ENCODE measurements around the gene ARFGAP2.

Gene ARFGAP2

GRCh38 chr11:47182380-47182779, 5.7 kb upstream of the ARFGAP2 start:
- H3K9ac ChIP-seq (ENCODE audit: low read length) = no peak overlapping the region
- no peaks in the 10 kb centered on the region for H4K20me1 ChIP-seq (ENCODE audit: low read depth, low read length)
- H3K4me3 ChIP-seq (ENCODE audit: insufficient read depth, low read length, poor library complexity, severe bottlenecking) = no peak overlapping the region
- H3F3A ChIP-seq (ENCODE audit: insufficient read depth) = no peaks in the 10 kb centered on the region
- H3K27me3 ChIP-seq (ENCODE audit: low read length) = no peaks in the 10 kb centered on the region
- TF ChIP-seq EZH2phosphoT487 (conservative IDR thresholded peaks at IDR 0.05; ENCODE audit: low read length) (no peak), CTCF (IDR thresholded peaks at IDR 0.05; ENCODE audit: insufficient read depth, low read length, poor library complexity, severe bottlenecking) (no peak)
- H3K27ac ChIP-seq (ENCODE audit: low read depth, low read length) = no peak overlapping the region
- no peaks in the 10 kb centered on the region for H3K9me2 ChIP-seq (replicated peaks; ENCODE audit: insufficient read depth, low read length)
- no peaks in the 10 kb centered on the region for H3K36me3 ChIP-seq (ENCODE audit: low read length)
- H2AFZ ChIP-seq (ENCODE audit: low read depth, low read length, severe bottlenecking) = no peak overlapping the region
- no peaks in the 10 kb centered on the region for H3K79me2 ChIP-seq (ENCODE audit: insufficient read depth, low read length)
- H3K4me2 ChIP-seq (ENCODE audit: low read depth, low read length, poor library complexity, severe bottlenecking) = no peak overlapping the region
- no peaks in the 10 kb centered on the region for H3K9me3 ChIP-seq (ENCODE audit: insufficient read depth, low read length)

GRCh38 chr11:47181271-47181670, 4.6 kb upstream of the ARFGAP2 start:
- Histone ChIP-seq H3F3A (ENCODE audit: insufficient read depth) (no peaks in the 10 kb centered on the region), H3K79me2 (ENCODE audit: insufficient read depth, low read length) (peaks cover 3% of the 10 kb centered on the region), H3K9ac (ENCODE audit: low read length) (no peak overlapping the region), H3K36me3 (ENCODE audit: low read length) (no peaks in the 10 kb centered on the region), H3K4me2 (ENCODE audit: low read depth, low read length, poor library complexity, severe bottlenecking) (no peak overlapping the region), H3K27ac (ENCODE audit: low read depth, low read length) (no peak overlapping the region), H4K20me1 (ENCODE audit: low read depth, low read length) (no peaks in the 10 kb centered on the region), H3K9me2 (replicated peaks; ENCODE audit: insufficient read depth, low read length) (no peaks in the 10 kb centered on the region), H3K9me3 (ENCODE audit: insufficient read depth, low read length) (no peaks in the 10 kb centered on the region), H3K27me3 (ENCODE audit: low read length) (no peaks in the 10 kb centered on the region), H2AFZ (ENCODE audit: low read depth, low read length, severe bottlenecking) (no peak overlapping the region), H3K4me3 (ENCODE audit: insufficient read depth, low read length, poor library complexity, severe bottlenecking) (no peak overlapping the region)
- no peak for TF ChIP-seq EZH2phosphoT487 (conservative IDR thresholded peaks at IDR 0.05; ENCODE audit: low read length)
- TF ChIP-seq CTCF (IDR thresholded peaks at IDR 0.05; ENCODE audit: insufficient read depth, low read length, poor library complexity, severe bottlenecking) = no peak

- 0 out of 2 replicates have a peak, but pooled peaks cover 1% of the 10 kb centered on the region for H3K36me3 ChIP-seq (ENCODE audit: low read length)
- peaks cover 14% of the 10 kb centered on the region for H3K79me2 ChIP-seq (ENCODE audit: insufficient read depth, low read length)
- no peak overlapping the region for H3K9ac ChIP-seq (ENCODE audit: low read length)
- H2AFZ ChIP-seq (ENCODE audit: low read depth, low read length, severe bottlenecking) = no peak overlapping the region
- no peaks in the 10 kb centered on the region for H3K27me3 ChIP-seq (ENCODE audit: low read length)
- H3K27ac ChIP-seq (ENCODE audit: low read depth, low read length) = no peak overlapping the region
- peaks cover 7% of the 10 kb centered on the region; the same call in 1 of the 2 replicates for H4K20me1 ChIP-seq (ENCODE audit: low read depth, low read length)
- H3K9me3 ChIP-seq (ENCODE audit: insufficient read depth, low read length) = no peaks in the 10 kb centered on the region
- H3F3A ChIP-seq (ENCODE audit: insufficient read depth) = no peaks in the 10 kb centered on the region
- H3K9me2 ChIP-seq (replicated peaks; ENCODE audit: insufficient read depth, low read length) = no peaks in the 10 kb centered on the region
- TF ChIP-seq CTCF (IDR thresholded peaks at IDR 0.05; ENCODE audit: insufficient read depth, low read length, poor library complexity, severe bottlenecking) (no peak), EZH2phosphoT487 (conservative IDR thresholded peaks at IDR 0.05; ENCODE audit: low read length) (no peak)
- H3K4me3 ChIP-seq (ENCODE audit: insufficient read depth, low read length, poor library complexity, severe bottlenecking) = no peak overlapping the region
- no peak overlapping the region for H3K4me2 ChIP-seq (ENCODE audit: low read depth, low read length, poor library complexity, severe bottlenecking)
Observed at GRCh38 chr11:47180006-47180787, 3.5 kb upstream of the ARFGAP2 start.

Measured in SU-DHL-6 (cell line).